GM18511 (cell line): ENCODE results near the gene KIF1B.
"Not testable (repeated sequence)": the region's sequence is repeated elsewhere in the genome, so short reads cannot be mapped to it uniquely, and the experiment has no call there.

ENCODE experiments used
- ATAC-seq: cut with Tn5 transposase; IDR thresholded peaks from one replicate; pipeline ENCODE4 v1.9.1; 2021; ENCODE audit warnings: mild to moderate bottlenecking, moderate library complexity; ENCODE audit not compliant: unreplicated experiment

The KIF1B gene

GRCh38 chr1:10325521-10325920 lies 115.2 kb downstream of the KIF1B start:
- no peak for ATAC-seq

- no peak for ATAC-seq
Measured at GRCh38 chr1:10326251-10326650, 115.9 kb downstream of the KIF1B start.

- no peak for ATAC-seq
Measured at GRCh38 chr1:10328180-10328963, 118.0 kb downstream of the KIF1B start.

GRCh38 chr1:10337436-10337835 lies 127.1 kb downstream of the KIF1B start:
- ATAC-seq, result no peak

- no peak for ATAC-seq
Measured at GRCh38 chr1:10338047-10338446, 127.7 kb downstream of the KIF1B start.

GRCh38 chr1:10338611-10339010 lies 128.2 kb downstream of the KIF1B start:
- ATAC-seq, result no peak

GRCh38 chr1:10339036-10339567 lies 128.7 kb downstream of the KIF1B start:
- no peak for ATAC-seq

GRCh38 chr1:10339815-10340214 lies 129.4 kb downstream of the KIF1B start:
- ATAC-seq, result no peak

- ATAC-seq, result no peak
Measured at GRCh38 chr1:10340930-10341590, 130.7 kb downstream of the KIF1B start.

GRCh38 chr1:10347109-10347508 lies 136.7 kb downstream of the KIF1B start:
- no peak for ATAC-seq

GRCh38 chr1:10353282-10353681 lies 142.9 kb downstream of the KIF1B start:
- ATAC-seq, result no peak

- no peak for ATAC-seq
Measured at GRCh38 chr1:10353693-10354092, 143.3 kb downstream of the KIF1B start.

- ATAC-seq, result no peak
Measured at GRCh38 chr1:10360045-10360444, 149.7 kb downstream of the KIF1B start.

- ATAC-seq, result no peak
Measured at GRCh38 chr1:10361515-10361914, 151.1 kb downstream of the KIF1B start.

GRCh38 chr1:10368194-10368593 lies 157.8 kb downstream of the KIF1B start:
- ATAC-seq, result no peak

- no peak for ATAC-seq
Measured at GRCh38 chr1:10374442-10374860, 164.1 kb downstream of the KIF1B start.

GRCh38 chr1:10377365-10378029 lies 167.1 kb downstream of the KIF1B start:
- not testable (repeated sequence) for ATAC-seq

- ATAC-seq, result no peak
Measured at GRCh38 chr1:10378081-10378841, 167.9 kb downstream of the KIF1B start.

- no peak for ATAC-seq
Measured at GRCh38 chr1:10379101-10379620, 168.8 kb downstream of the KIF1B start.

- no peak for ATAC-seq
Measured at GRCh38 chr1:10379676-10380075, 169.3 kb downstream of the KIF1B start.
